Astrocyte (in vitro differentiated cells and primary cell): ENCODE measurements around the gene ZNF181. TPM values are rescaled to one million over a fixed set of nuclear protein-coding genes. Genes with fewer than 3 reads are reported as not detected.

Source experiments
- DNase-seq: peaks from one replicate; pipeline ENCODE4 v3.0.0-alpha.2; 2010; ENCODE audit warnings: low read depth
- FAIRE-seq: peaks from 2 replicates; lab custom pipeline; 2011; peaks lifted over from hg19 to GRCh38; lab: Jason Lieb, UNC
- H2AFZ ChIP-seq: 2 replicates; pipeline ENCODE4 v1.6.0; 2012; ENCODE audit warnings: low read depth, low read length, inconsistent platforms
- H3K27ac ChIP-seq: 2 replicates; pipeline ENCODE4 v1.5.1; 2011; ENCODE audit warnings: low read depth, low read length, inconsistent platforms
- H3K27me3 ChIP-seq: 2 replicates; pipeline ENCODE4 v1.6.0; 2011; ENCODE audit warnings: low read length, inconsistent platforms; ENCODE audit not compliant: insufficient read depth
- H3K36me3 ChIP-seq: 2 replicates; pipeline ENCODE4 v1.5.1; 2011; ENCODE audit warnings: low read length, inconsistent platforms; ENCODE audit not compliant: insufficient read depth
- H3K4me1 ChIP-seq: 2 replicates; pipeline ENCODE4 v1.5.1; 2011; ENCODE audit warnings: low read length, inconsistent platforms; ENCODE audit not compliant: insufficient read depth
- H3K4me2 ChIP-seq: 2 replicates; pipeline ENCODE4 v1.6.0; 2012; ENCODE audit warnings: low read length, inconsistent platforms
- H3K4me3 ChIP-seq: 2 replicates; pipeline ENCODE4 v1.5.1; 2011; ENCODE audit warnings: low read depth, mild to moderate bottlenecking, low read length, inconsistent platforms; ENCODE audit not compliant: insufficient read depth
- H3K79me2 ChIP-seq: 2 replicates; pipeline ENCODE4 v1.6.0; 2012; ENCODE audit warnings: mild to moderate bottlenecking, low read length, inconsistent platforms; ENCODE audit not compliant: insufficient read depth
- H3K9ac ChIP-seq: 2 replicates; pipeline ENCODE4 v1.6.0; 2012; ENCODE audit warnings: mild to moderate bottlenecking, low read length, inconsistent platforms
- H3K9me3 ChIP-seq: 2 replicates; pipeline ENCODE4 v1.5.1; 2012; ENCODE audit warnings: low read depth, mild to moderate bottlenecking, low read length, inconsistent platforms; ENCODE audit not compliant: insufficient read depth
- H4K20me1 ChIP-seq: 2 replicates; pipeline ENCODE4 v1.6.0; 2012; ENCODE audit warnings: low read length, inconsistent platforms; ENCODE audit not compliant: insufficient read depth
- H3K27ac Mint-ChIP-seq: one replicate; pipeline ENCODE4 v1.8.0; 2021; ENCODE audit warnings: mild to moderate bottlenecking, mixed read lengths; ENCODE audit not compliant: unreplicated experiment
- H3K27me3 Mint-ChIP-seq: one replicate; pipeline ENCODE4 v1.8.0; 2021; ENCODE audit warnings: low read depth, mixed read lengths; ENCODE audit not compliant: unreplicated experiment
- H3K36me3 Mint-ChIP-seq: one replicate; pipeline ENCODE4 v1.8.0; 2021; ENCODE audit warnings: low read depth, mixed read lengths; ENCODE audit not compliant: unreplicated experiment
- H3K4me1 Mint-ChIP-seq: one replicate; pipeline ENCODE4 v1.8.0; 2021; ENCODE audit warnings: low read depth, mixed read lengths; ENCODE audit not compliant: unreplicated experiment
- H3K4me3 Mint-ChIP-seq: one replicate; pipeline ENCODE4 v1.8.0; 2021; ENCODE audit warnings: mild to moderate bottlenecking, moderate library complexity, mixed read lengths; ENCODE audit not compliant: unreplicated experiment
- H3K9me3 Mint-ChIP-seq: one replicate; pipeline ENCODE4 v1.8.0; 2021; ENCODE audit warnings: mild to moderate bottlenecking, mixed read lengths; ENCODE audit not compliant: unreplicated experiment
- EZH2 ChIP-seq: IDR thresholded peaks from 2 replicates; pipeline ENCODE4 v1.6.1; 2012; ENCODE audit warnings: mild to moderate bottlenecking, low read length, inconsistent platforms; ENCODE audit not compliant: insufficient read depth
- total RNA-seq: library from RNA; stranded (reverse); gene quantifications from 2 replicates; pipeline ENCODE4 v1.2.1, GENCODE V29; 2021
- TF ChIP-seq, protein P1 (sequence below): IDR thresholded peaks from 2 replicates; pipeline ENCODE4 v1.5.1; 2011; ENCODE audit warnings: low read depth, mild to moderate bottlenecking, inconsistent platforms, low read length, moderate library complexity; ENCODE audit not compliant: insufficient read depth

Gene ZNF181
- total RNA-seq, 1 donor from 2014 or later: 4.8 TPM

DNA sequence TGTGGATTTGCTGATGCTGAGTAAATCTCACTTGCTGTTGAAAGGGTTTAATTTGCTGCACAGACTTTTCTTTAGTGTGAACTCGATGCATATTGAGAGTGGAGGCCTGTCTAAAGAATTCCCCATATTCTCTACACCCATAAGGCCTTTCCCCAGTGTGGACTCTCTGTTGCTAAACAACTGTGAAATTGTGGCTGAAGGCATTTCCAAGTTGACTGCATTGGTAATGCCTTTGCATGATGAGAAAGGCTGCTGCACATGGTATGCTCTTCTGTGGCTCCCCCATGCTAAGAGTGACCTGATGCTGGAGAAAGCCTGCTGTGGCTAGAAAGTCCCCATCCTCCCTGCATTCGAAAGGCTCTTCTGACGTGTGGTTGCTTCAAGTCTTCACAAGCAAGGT lies 45.6 kb downstream of the ZNF181 start:
- H3K9me3 Mint-ChIP-seq: peaks cover 14% of the 10 kb centered on the region
- Histone ChIP-seq H3K4me2 (no peak overlapping the region), H3K27ac (no peak overlapping the region), H3K79me2 (no peaks in the 10 kb centered on the region), H3K9ac (no peak overlapping the region), H3K4me3 (no peak overlapping the region), H3K36me3 (no peaks in the 10 kb centered on the region), H4K20me1 (no peaks in the 10 kb centered on the region), H2AFZ (no peak overlapping the region), H3K27me3 (no peaks in the 10 kb centered on the region), H3K4me1 (no peaks in the 10 kb centered on the region), H3K9me3 (no peaks in the 10 kb centered on the region)
- FAIRE-seq (no peak), DNase-seq (no peak)
- no peak overlapping the region for H3K27ac Mint-ChIP-seq
- H3K27me3 Mint-ChIP-seq: peaks cover 27% of the 10 kb centered on the region
- H3K4me3 Mint-ChIP-seq: no peak overlapping the region
- TF ChIP-seq, protein P1, sequence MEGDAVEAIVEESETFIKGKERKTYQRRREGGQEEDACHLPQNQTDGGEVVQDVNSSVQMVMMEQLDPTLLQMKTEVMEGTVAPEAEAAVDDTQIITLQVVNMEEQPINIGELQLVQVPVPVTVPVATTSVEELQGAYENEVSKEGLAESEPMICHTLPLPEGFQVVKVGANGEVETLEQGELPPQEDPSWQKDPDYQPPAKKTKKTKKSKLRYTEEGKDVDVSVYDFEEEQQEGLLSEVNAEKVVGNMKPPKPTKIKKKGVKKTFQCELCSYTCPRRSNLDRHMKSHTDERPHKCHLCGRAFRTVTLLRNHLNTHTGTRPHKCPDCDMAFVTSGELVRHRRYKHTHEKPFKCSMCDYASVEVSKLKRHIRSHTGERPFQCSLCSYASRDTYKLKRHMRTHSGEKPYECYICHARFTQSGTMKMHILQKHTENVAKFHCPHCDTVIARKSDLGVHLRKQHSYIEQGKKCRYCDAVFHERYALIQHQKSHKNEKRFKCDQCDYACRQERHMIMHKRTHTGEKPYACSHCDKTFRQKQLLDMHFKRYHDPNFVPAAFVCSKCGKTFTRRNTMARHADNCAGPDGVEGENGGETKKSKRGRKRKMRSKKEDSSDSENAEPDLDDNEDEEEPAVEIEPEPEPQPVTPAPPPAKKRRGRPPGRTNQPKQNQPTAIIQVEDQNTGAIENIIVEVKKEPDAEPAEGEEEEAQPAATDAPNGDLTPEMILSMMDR: no peak
- no peak for TF ChIP-seq EZH2
- no peaks in the 10 kb centered on the region for H3K36me3 Mint-ChIP-seq
- H3K4me1 Mint-ChIP-seq: no peaks in the 10 kb centered on the region

DNA sequence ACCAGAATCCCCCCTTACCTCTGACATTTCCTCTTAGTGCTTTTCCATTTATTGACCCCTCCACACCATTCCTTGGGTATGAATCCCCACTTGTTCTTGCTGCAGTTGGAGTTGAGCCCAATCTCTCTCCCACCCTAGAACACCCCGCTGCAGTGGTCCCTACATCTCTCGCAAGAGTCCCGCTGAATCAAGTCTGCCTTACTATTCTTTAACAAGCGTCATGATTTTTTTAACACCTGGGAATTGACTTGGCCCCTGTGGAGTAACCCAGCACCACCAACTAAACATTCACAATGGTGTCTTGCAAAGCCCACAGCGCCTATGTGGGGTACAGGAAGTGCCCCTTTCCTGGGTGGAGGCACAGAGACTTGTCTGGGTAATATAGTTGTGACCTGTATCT lies 52.2 kb downstream of the ZNF181 start:
- Histone ChIP-seq H3K9ac (no peak overlapping the region), H3K4me3 (no peak overlapping the region), H3K9me3 (peaks cover 4% of the 10 kb centered on the region), H2AFZ (no peak overlapping the region), H3K4me2 (no peak overlapping the region), H3K27me3 (no peaks in the 10 kb centered on the region), H3K36me3 (no peaks in the 10 kb centered on the region), H3K79me2 (no peaks in the 10 kb centered on the region), H4K20me1 (no peaks in the 10 kb centered on the region), H3K4me1 (no peaks in the 10 kb centered on the region), H3K27ac (no peak overlapping the region)
- TF ChIP-seq, protein P1: no peak
- TF ChIP-seq EZH2: no peak
- no peaks in the 10 kb centered on the region for H3K36me3 Mint-ChIP-seq
- H3K4me3 Mint-ChIP-seq: no peak overlapping the region
- no peak for FAIRE-seq
- peaks cover 9% of the 10 kb centered on the region for H3K9me3 Mint-ChIP-seq
- H3K4me1 Mint-ChIP-seq: no peaks in the 10 kb centered on the region
- peaks cover 22% of the 10 kb centered on the region for H3K27me3 Mint-ChIP-seq
- H3K27ac Mint-ChIP-seq: no peak overlapping the region
- no peak for DNase-seq

DNA sequence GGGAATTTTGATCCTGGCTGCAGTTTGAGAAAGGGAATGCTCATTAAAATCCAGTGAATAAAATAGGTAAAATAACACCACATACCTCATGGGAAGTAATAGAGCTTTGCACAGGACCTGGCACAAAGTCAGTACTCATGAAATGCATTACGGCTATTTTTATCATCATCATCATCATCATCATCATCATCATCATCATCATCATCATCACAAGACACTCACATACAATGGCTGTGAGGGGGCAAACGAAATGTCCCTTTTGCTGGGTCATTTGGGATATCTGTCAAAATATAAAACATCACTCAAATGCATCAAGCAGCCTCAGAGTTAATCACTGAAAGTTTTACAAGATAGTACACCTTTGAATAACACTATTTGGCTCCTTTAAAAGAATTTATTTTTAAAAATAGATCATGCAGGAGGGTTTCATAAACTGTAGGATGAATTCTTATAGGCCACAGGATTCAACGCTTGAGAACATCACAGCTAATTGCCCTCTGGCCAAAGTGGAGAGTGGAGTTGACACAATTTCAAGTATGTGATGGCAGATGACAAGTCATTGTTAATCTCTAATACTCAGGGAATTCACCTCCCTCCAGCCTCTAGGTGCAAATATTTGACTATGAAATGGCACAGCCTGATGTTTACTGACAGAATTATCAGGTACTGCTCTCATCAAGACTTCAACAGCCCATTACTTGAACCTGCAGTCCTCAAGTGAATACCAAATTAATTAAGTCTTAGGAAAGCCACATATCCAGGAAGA lies 53.2 kb downstream of the ZNF181 start:
- TF ChIP-seq, protein P1: no peak
- TF ChIP-seq EZH2: no peak
- no peak for FAIRE-seq
- Mint-ChIP-seq H3K36me3 (no peaks in the 10 kb centered on the region), H3K9me3 (peaks cover 8% of the 10 kb centered on the region), H3K4me3 (no peak overlapping the region), H3K4me1 (no peaks in the 10 kb centered on the region), H3K27me3 (peaks cover 15% of the 10 kb centered on the region), H3K27ac (no peak overlapping the region)
- Histone ChIP-seq H3K4me2 (no peak overlapping the region), H2AFZ (no peak overlapping the region), H3K27ac (no peak overlapping the region), H3K27me3 (no peaks in the 10 kb centered on the region), H4K20me1 (no peaks in the 10 kb centered on the region), H3K4me3 (no peak overlapping the region), H3K9ac (no peak overlapping the region), H3K79me2 (no peaks in the 10 kb centered on the region), H3K4me1 (no peaks in the 10 kb centered on the region), H3K36me3 (no peaks in the 10 kb centered on the region), H3K9me3 (peaks cover 4% of the 10 kb centered on the region)
- no peak for DNase-seq
